PC-9 (cell line): Measurements from ENCODE around the gene FIG4.

Experiments used
- EZH2 ChIP-seq: fragments of 200-600 bp; sonication (generic); IDR thresholded peaks from 2 replicates; pipeline ENCODE4 v1.8.0; 2017; ENCODE audit warnings: antibody characterized with exemption, low read depth
- TF ChIP-seq, protein P1 (sequence below): fragments of 200-600 bp; sonication (generic); conservative IDR thresholded peaks from 2 replicates; pipeline ENCODE4 v1.6.1; 2017; ENCODE audit warnings: mixed run types, antibody characterized with exemption, mild to moderate bottlenecking, moderate library complexity

GRCh38 chr6:109800771-109801170, 109.7 kb downstream of the FIG4 start:
- TF ChIP-seq, protein P1, sequence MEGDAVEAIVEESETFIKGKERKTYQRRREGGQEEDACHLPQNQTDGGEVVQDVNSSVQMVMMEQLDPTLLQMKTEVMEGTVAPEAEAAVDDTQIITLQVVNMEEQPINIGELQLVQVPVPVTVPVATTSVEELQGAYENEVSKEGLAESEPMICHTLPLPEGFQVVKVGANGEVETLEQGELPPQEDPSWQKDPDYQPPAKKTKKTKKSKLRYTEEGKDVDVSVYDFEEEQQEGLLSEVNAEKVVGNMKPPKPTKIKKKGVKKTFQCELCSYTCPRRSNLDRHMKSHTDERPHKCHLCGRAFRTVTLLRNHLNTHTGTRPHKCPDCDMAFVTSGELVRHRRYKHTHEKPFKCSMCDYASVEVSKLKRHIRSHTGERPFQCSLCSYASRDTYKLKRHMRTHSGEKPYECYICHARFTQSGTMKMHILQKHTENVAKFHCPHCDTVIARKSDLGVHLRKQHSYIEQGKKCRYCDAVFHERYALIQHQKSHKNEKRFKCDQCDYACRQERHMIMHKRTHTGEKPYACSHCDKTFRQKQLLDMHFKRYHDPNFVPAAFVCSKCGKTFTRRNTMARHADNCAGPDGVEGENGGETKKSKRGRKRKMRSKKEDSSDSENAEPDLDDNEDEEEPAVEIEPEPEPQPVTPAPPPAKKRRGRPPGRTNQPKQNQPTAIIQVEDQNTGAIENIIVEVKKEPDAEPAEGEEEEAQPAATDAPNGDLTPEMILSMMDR, result no peak
- TF ChIP-seq EZH2, result no peak
